ENCODE results near the gene NCOA4. TPM values are rescaled to one million over a fixed set of nuclear protein-coding genes. Genes with fewer than 3 reads are reported as not detected.

NCOA4 gene
- total RNA-seq, 2 experiments from 2014 or later: 86.2 to 86.6 TPM

- Mint-ChIP-seq H3K36me3 (ENCODE audit: low read depth) (no peaks in the 10 kb centered on the region), H3K27ac (no peak overlapping the region), H3K27me3 (no peaks in the 10 kb centered on the region), H3K4me3 (no peak overlapping the region), H3K4me1 (ENCODE audit: low read depth) (peaks cover 13% of the 10 kb centered on the region), H3K9me3 (peaks cover 2% of the 10 kb centered on the region)
- DNase-seq: no peak
- ATAC-seq: no peak
- ChIA-PET CTCF (no interaction called here), POLR2A (no interaction called here)
- intact Hi-C loops (cut with micrococcal nuclease): no loop called here
- TF ChIP-seq, protein P1, sequence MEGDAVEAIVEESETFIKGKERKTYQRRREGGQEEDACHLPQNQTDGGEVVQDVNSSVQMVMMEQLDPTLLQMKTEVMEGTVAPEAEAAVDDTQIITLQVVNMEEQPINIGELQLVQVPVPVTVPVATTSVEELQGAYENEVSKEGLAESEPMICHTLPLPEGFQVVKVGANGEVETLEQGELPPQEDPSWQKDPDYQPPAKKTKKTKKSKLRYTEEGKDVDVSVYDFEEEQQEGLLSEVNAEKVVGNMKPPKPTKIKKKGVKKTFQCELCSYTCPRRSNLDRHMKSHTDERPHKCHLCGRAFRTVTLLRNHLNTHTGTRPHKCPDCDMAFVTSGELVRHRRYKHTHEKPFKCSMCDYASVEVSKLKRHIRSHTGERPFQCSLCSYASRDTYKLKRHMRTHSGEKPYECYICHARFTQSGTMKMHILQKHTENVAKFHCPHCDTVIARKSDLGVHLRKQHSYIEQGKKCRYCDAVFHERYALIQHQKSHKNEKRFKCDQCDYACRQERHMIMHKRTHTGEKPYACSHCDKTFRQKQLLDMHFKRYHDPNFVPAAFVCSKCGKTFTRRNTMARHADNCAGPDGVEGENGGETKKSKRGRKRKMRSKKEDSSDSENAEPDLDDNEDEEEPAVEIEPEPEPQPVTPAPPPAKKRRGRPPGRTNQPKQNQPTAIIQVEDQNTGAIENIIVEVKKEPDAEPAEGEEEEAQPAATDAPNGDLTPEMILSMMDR (IDR thresholded peaks at IDR 0.05): no peak
Measured at GRCh38 chr10:46075869-46076268, 45.4 kb upstream of the NCOA4 start.

- CTCF ChIA-PET: no interaction called here
- H3K27me3 Mint-ChIP-seq: no peaks in the 10 kb centered on the region
- TF ChIP-seq, protein P1 (IDR thresholded peaks at IDR 0.05): no peak
- no peak for DNase-seq
- intact Hi-C loops (cut with micrococcal nuclease): no loop called here
- peaks cover 2% of the 10 kb centered on the region for H3K9me3 Mint-ChIP-seq
- no peak overlapping the region for H3K4me3 Mint-ChIP-seq
- POLR2A ChIA-PET: no interaction called here
- H3K27ac Mint-ChIP-seq: no peak overlapping the region
- ATAC-seq: no peak
- no peaks in the 10 kb centered on the region for H3K36me3 Mint-ChIP-seq (ENCODE audit: low read depth)
- peaks cover 11% of the 10 kb centered on the region for H3K4me1 Mint-ChIP-seq (ENCODE audit: low read depth)
Measured at GRCh38 chr10:46074196-46074946, 43.9 kb upstream of the NCOA4 start.

- ChIA-PET CTCF (no interaction called here), POLR2A (no interaction called here)
- H3K4me1 Mint-ChIP-seq (ENCODE audit: low read depth): peaks cover 11% of the 10 kb centered on the region
- intact Hi-C loops (cut with micrococcal nuclease): no loop called here
- H3K36me3 Mint-ChIP-seq (ENCODE audit: low read depth): no peaks in the 10 kb centered on the region
- H3K4me3 Mint-ChIP-seq: no peak overlapping the region
- H3K9me3 Mint-ChIP-seq: peaks cover 2% of the 10 kb centered on the region
- TF ChIP-seq, protein P1 (IDR thresholded peaks at IDR 0.05): no peak
- DNase-seq (no peak), ATAC-seq (no peak)
- no peaks in the 10 kb centered on the region for H3K27me3 Mint-ChIP-seq
- H3K27ac Mint-ChIP-seq: no peak overlapping the region
Measured at GRCh38 chr10:46073564-46073963, 43.1 kb upstream of the NCOA4 start.

- ATAC-seq (no peak), DNase-seq (no peak)
- intact Hi-C loops (cut with micrococcal nuclease): no loop called here
- no peaks in the 10 kb centered on the region for H3K27me3 Mint-ChIP-seq
- H3K27ac Mint-ChIP-seq: no peak overlapping the region
- ChIA-PET POLR2A (no interaction called here), CTCF (no interaction called here)
- no peak overlapping the region for H3K4me3 Mint-ChIP-seq
- TF ChIP-seq, protein P1 (IDR thresholded peaks at IDR 0.05): no peak
- no peaks in the 10 kb centered on the region for H3K36me3 Mint-ChIP-seq (ENCODE audit: low read depth)
- no peaks in the 10 kb centered on the region for H3K9me3 Mint-ChIP-seq
- no peaks in the 10 kb centered on the region for H3K4me1 Mint-ChIP-seq (ENCODE audit: low read depth)
Measured at GRCh38 chr10:46070749-46071148, 40.3 kb upstream of the NCOA4 start.

DNA sequence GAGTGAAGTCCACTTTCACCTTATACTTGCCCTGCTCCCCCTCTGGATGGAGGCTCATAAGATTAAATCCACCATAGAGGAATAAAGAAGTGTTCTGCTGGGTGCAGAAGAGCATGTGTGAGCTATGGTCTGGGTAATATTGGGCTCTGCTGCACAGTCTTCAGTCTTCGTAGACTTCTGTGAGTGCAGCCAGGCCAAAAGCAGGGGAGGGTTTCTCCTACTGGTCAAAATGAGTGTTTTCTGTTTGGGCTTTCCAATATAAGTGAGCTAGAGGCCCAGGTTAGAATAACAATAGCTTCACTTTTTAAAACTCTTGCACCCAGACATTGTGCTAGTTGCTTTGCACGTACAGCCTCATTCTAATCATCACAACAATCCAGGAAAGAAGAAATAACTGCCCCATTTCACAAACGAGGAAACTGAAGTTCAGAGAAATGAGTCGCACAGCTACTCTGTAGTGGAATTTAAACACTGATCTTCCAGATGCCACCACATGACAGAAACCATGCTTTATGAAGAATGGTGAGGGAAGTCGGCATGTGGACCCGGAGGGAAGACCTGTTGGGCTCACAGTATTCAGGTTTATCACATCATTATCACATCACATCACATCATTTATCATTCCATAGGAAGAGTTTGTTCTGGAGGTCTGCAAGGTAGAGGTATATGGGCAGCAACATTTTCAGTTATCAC, 39.5 kb upstream of the NCOA4 start:
- ATAC-seq (no peak), DNase-seq (no peak)
- intact Hi-C loops (cut with micrococcal nuclease): no loop called here
- Mint-ChIP-seq H3K4me3 (no peak overlapping the region), H3K36me3 (ENCODE audit: low read depth) (no peaks in the 10 kb centered on the region), H3K27ac (no peak overlapping the region), H3K9me3 (no peaks in the 10 kb centered on the region), H3K4me1 (ENCODE audit: low read depth) (no peaks in the 10 kb centered on the region), H3K27me3 (no peaks in the 10 kb centered on the region)
- TF ChIP-seq, protein P1 (IDR thresholded peaks at IDR 0.05): no peak
- ChIA-PET CTCF (no interaction called here), POLR2A (interaction anchor here (0.6 kb wide), 2 partner anchors 17 to 1506 kb away, joined by 3 read pairs; no protein-coding TSS in a partner anchor)

All from activated CD8-positive, alpha-beta T cell treated with anti-CD3 and anti-CD28 coated beads for 36 hours (primary cell).